Measurements from ENCODE around the gene CPNE2. TPM values are rescaled to one million over a fixed set of nuclear protein-coding genes. Genes with fewer than 3 reads are reported as not detected.

The CPNE2 gene
- total and polyA plus RNA-seq, 2 of the 8 experiments (the other 6 are each of a cell fraction or from before 2014, with no cell fraction given), result 10.6 to 39.5 TPM

GRCh38 chr16:57192720-57193486, 100.5 kb downstream of the CPNE2 start:
- H3K4me2 ChIP-seq (ENCODE audit: insufficient read depth in 1 of 2, low read depth in 2 of 2, low read length in 2 of 2), result no peak overlapping the region
- FAIRE-seq, result no peak

More at GRCh38 chr16:57192720-57193486, 100.5 kb downstream of the CPNE2 start:
- H3K9me3 ChIP-seq (ENCODE audit: insufficient read depth in 2 of 2, low read depth in 1 of 2, low read length in 1 of 2), result no peaks in the 10 kb centered on the region
- CTCF ChIA-PET (ENCODE audit: partially characterized antibody), result interaction anchor here (0.7 to 1.8 kb wide), 3 partner anchors 11 to 44 kb away, joined by 3 to 5 read pairs (median 3); no protein-coding TSS in a partner anchor
- DNase-seq (ENCODE audit: low read depth in 1 of 2, low spot score in 2 of 2), result no peak
- no peak for TF ChIP-seq KDM1A (IDR thresholded peaks at IDR 0.05; ENCODE audit: borderline replicate concordance, low read length)
- no peak for TF ChIP-seq SAP30 (IDR thresholded peaks at IDR 0.05; ENCODE audit: insufficient read depth, insufficient replicate concordance, low read length)
- no peak for TF ChIP-seq FOSL1 (IDR thresholded peaks at IDR 0.05; ENCODE audit: insufficient read depth, low read depth, low read length)
- no peak for TF ChIP-seq BCL11A (IDR thresholded peaks at IDR 0.05; ENCODE audit: low read depth in 2 of 2, low read length in 2 of 2)
- TF ChIP-seq RAD21 (IDR thresholded peaks at IDR 0.05 in 1 of 2, conservative IDR thresholded peaks at IDR 0.05 in 1 of 2; ENCODE audit: low read depth in 2 of 2, low read length in 2 of 2), result no peak
- no peak for TF ChIP-seq RXRA (IDR thresholded peaks at IDR 0.05; ENCODE audit: insufficient read depth, low read depth, low read length)
- TF ChIP-seq JUN (IDR thresholded peaks at IDR 0.05; ENCODE audit: low read depth, low read length), result no peak
- TF ChIP-seq SP1 (IDR thresholded peaks at IDR 0.05; ENCODE audit: low read depth, low read length), result no peak
- TF ChIP-seq NANOG (IDR thresholded peaks at IDR 0.05; ENCODE audit: insufficient read depth, low read depth, low read length, poor library complexity, severe bottlenecking), result no peak
- no peak overlapping the region for H3K56ac ChIP-seq (replicated peaks; ENCODE audit: insufficient read length, low read depth, low read length)
- H3K27ac ChIP-seq (ENCODE audit: low read depth, low read length), result no peak overlapping the region
- H3K18ac ChIP-seq (ENCODE audit: extremely low read depth, low read length), result no peak overlapping the region
- no peak overlapping the region for H2AFZ ChIP-seq (ENCODE audit: low read length)
- no peaks in the 10 kb centered on the region for H4K20me1 ChIP-seq (replicated peaks in 1 of 2; ENCODE audit: control insufficient read depth in 1 of 2, insufficient read depth in 2 of 2, low read length in 2 of 2)
- no peak overlapping the region for H4K91ac ChIP-seq (replicated peaks; ENCODE audit: insufficient read length, low read length)
- no peak overlapping the region for H3K4me3 ChIP-seq (ENCODE audit: extremely low read depth in 1 of 4, insufficient read depth in 2 of 4, low read depth in 3 of 4, low read length in 4 of 4)
- no peak overlapping the region for H2AK5ac ChIP-seq (ENCODE audit: low read depth, low read length)
- H2BK15ac ChIP-seq (ENCODE audit: low read length), result no peak overlapping the region
- POLR2A ChIA-PET (ENCODE audit: partially characterized antibody), result no interaction called here
- WGBS, 2 experiments (ENCODE audit: extremely low coverage in 1 of 2, insufficient coverage in 1 of 2, insufficient read length in 1 of 2, insufficient replicate concordance in 2 of 2, low coverage in 1 of 2, low lambda C conversion rate in 2 of 2, missing lambda C conversion rate in 1 of 2), result 94% methylated on average over 6 of the region's 7 CpGs; no CpG with 5 or more reads in 1 of the 2 experiments
- H3K79me1 ChIP-seq (ENCODE audit: low read depth, low read length), result no peaks in the 10 kb centered on the region; the same call in none of the 2 replicates
- H2BK120ac ChIP-seq (replicated peaks; ENCODE audit: low read depth, low read length), result no peak overlapping the region
- H2BK5ac ChIP-seq (ENCODE audit: low read depth, low read length), result no peak overlapping the region
- no peak overlapping the region for H2BK20ac ChIP-seq (ENCODE audit: low read length)
- no peaks in the 10 kb centered on the region for H3K23me2 ChIP-seq (ENCODE audit: low read depth, low read length)
- peaks cover 2 to 86% of the 10 kb centered on the region in 2 experiments for H3K79me2 ChIP-seq (ENCODE audit: control insufficient read depth in 1 of 2, insufficient read depth in 2 of 2, low read length in 2 of 2)
- H3K9ac ChIP-seq (replicated peaks in 1 of 4; ENCODE audit: extremely low read depth in 1 of 4, low read depth in 3 of 4, low read length in 3 of 4), result no peak overlapping the region
- H4K5ac ChIP-seq (ENCODE audit: insufficient read length, low read depth, low read length), result no peak overlapping the region
- H3K14ac ChIP-seq (ENCODE audit: insufficient read length), result no peak overlapping the region
- no peaks in the 10 kb centered on the region for H3K27me3 ChIP-seq (replicated peaks in 1 of 4; ENCODE audit: control insufficient read depth in 3 of 4, extremely low read depth in 1 of 4, insufficient read depth in 3 of 4, low read length in 3 of 4)
- no peak overlapping the region for H3K23ac ChIP-seq (ENCODE audit: insufficient read length)
- no peak overlapping the region for H3K4ac ChIP-seq (replicated peaks; ENCODE audit: insufficient read length, low read depth, low read length)
- peaks cover 0 to under 1% (median 0%) of the 10 kb centered on the region in 4 experiments; a peak in 2 of 7 replicates for H3K4me1 ChIP-seq (replicated peaks in 1 of 4; ENCODE audit: control insufficient read depth in 3 of 4, insufficient read depth in 4 of 4, low read length in 3 of 4)
- no peak overlapping the region; the same call in 1 of the 2 replicates for H4K8ac ChIP-seq (ENCODE audit: extremely low read depth, insufficient read depth, low read length)
- no peak overlapping the region for H2BK12ac ChIP-seq (ENCODE audit: low read depth, low read length)
- no peaks in the 10 kb centered on the region for H3K36me3 ChIP-seq (ENCODE audit: control insufficient read depth in 2 of 4, insufficient read depth in 4 of 4, low read length in 3 of 4)
